Measurements from ENCODE around the gene C1QL2. TPM values are rescaled to one million over a fixed set of nuclear protein-coding genes. Genes with fewer than 3 reads are reported as not detected.

C1QL2 gene
- total and polyA plus RNA-seq, 4 experiments from 2014 or later = not detected

Other genes starting within 250 kb of the C1QL2 start
- gene MARCO, start 216.6 kb downstream of the C1QL2 start, total RNA-seq = under 1 TPM in 1 of 2 experiments, not detected in 1; 0.17 TPM
- gene MARCO, start 216.6 kb downstream of the C1QL2 start, polyA plus RNA-seq = not detected
- under 1 TPM in 1 of 2 experiments, not detected in 1; 0.32 TPM for gene STEAP3, start 65.1 kb upstream of the C1QL2 start, total RNA-seq
- not detected for gene STEAP3, start 65.1 kb upstream of the C1QL2 start, polyA plus RNA-seq
- 1 to 10 TPM; 8.8 to 9.6 TPM for gene C2orf76, start 208.1 kb upstream of the C1QL2 start, total RNA-seq
- gene C2orf76, start 208.1 kb upstream of the C1QL2 start, polyA plus RNA-seq = 10 to 100 TPM; 19.6 to 28.0 TPM
- 10 to 100 TPM; 44.7 to 51.5 TPM for gene DBI, start 208.2 kb upstream of the C1QL2 start, total RNA-seq
- 100 to 1,000 TPM; 289 to 384 TPM for gene DBI, start 208.2 kb upstream of the C1QL2 start, polyA plus RNA-seq